Middle frontal gyrus (tissue), 1 donor: Measurements from ENCODE around the gene STAT3.

ENCODE experiments used
- DNase-seq: peaks from one replicate; pipeline ENCODE4 v3.0.0-alpha.2; 2015; ENCODE audit warnings: low spot score; ENCODE audit errors: extremely low spot score

STAT3 gene

GRCh38 chr17:42354956-42355843 lies 33.0 kb downstream of the STAT3 start:
- no peak for DNase-seq

GRCh38 chr17:42348104-42348503 lies 40.1 kb downstream of the STAT3 start:
- no peak for DNase-seq

DNA sequence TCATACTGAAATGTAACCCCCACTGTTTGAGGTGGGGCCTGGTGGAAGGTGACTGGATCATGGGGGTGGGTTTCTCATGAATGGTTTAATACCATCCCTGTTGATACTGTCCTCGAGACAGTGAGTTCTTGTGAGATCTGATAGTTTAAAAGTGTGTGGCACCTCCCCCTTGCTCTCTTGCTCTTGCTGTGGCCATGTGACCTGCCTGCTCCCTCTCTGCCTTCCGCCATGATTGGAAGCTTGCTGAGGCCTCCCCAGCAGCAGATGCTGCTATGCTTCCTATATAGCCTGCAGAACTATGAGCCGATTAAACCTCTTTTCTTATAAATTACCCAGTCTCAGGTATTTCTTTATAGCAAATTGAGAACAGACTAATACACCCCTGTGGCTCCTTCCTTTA lies 40.6 kb downstream of the STAT3 start:
- DNase-seq: no peak

- DNase-seq: no peak
These were observed 41.0 kb downstream of the STAT3 start for GRCh38 chr17:42347198-42347597.

- no peak for DNase-seq
These were observed 41.8 kb downstream of the STAT3 start for GRCh38 chr17:42346481-42346880.

- DNase-seq: no peak
These were observed 42.7 kb downstream of the STAT3 start for GRCh38 chr17:42345396-42346073.

DNA sequence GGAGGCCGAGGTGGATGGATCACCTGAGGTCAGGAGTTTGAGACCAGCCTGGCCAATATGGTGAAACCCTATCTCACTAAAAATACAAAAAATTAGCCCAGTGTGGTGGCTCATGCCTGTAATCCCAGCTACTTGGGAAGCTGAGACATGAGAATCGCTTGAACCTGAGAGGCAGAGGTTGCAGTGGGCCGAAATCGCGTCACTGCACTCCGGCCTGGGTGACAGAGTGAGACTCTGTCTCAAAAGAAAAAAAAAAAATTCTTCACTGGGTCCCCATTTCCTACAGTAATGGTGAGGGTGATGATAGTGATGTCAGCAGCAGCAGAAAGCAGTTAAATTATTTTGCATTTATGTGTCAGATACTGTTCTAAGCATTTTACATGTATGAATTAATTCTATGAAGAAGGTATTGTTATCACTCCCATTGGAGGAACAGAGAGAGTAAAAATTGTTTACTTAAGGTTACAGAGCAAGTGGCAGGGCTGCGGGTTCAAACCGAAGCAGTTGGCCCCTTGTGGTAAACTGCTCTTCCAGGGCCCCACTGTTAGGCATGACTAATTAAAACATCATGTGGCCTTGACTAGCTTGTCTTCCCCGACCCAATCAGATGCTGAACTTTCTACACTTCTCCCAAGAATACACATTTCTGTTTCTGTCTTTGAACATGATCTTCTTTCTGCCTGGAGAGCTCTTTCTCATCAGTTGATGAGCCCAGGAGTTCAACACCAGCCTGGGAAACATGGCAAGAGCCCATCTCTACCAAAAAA lies 45.8 kb downstream of the STAT3 start:
- DNase-seq: no peak

GRCh38 chr17:42341568-42341967 lies 46.7 kb downstream of the STAT3 start:
- no peak for DNase-seq

DNA sequence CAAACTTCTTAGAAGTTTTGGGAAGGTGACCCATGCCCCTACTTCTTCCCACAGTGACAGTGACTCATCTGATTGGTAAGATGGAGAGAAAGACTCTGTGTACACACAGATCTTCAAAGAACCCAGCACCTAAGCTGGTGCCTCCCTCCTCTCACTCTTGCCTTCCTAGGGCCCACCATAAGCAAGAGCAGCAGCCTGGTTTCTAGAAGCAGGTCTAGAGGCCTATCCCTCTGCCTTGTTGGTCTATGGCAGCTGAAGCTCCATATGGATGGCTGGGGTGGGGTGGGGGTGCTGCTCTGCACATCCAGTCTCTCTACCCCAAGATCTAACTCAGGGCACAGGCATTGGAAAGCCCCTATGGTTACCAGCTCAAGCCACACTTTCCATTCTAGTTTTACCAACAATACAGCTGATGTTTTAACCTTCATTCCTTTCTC lies 47.5 kb downstream of the STAT3 start:
- DNase-seq: no peak

DNA sequence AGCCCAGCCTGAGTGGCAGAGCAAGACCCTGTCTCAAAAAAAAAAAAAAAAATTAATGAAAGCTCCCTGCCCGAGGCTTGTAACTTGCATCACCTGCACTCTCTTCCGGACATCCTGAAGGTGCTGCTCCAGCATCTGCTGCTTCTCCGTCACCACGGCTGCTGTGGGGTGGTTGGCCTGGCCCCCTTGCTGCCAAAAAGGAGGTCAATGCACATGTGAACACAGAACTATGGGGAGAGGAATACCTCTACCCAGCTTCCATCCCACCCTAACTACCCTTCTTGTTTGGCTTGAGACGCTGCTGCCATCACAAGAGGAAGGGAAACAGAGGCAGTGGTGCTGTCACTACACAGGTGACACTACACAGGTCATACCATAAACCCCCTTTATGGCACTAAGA lies 49.0 kb downstream of the STAT3 start:
- no peak for DNase-seq

DNA sequence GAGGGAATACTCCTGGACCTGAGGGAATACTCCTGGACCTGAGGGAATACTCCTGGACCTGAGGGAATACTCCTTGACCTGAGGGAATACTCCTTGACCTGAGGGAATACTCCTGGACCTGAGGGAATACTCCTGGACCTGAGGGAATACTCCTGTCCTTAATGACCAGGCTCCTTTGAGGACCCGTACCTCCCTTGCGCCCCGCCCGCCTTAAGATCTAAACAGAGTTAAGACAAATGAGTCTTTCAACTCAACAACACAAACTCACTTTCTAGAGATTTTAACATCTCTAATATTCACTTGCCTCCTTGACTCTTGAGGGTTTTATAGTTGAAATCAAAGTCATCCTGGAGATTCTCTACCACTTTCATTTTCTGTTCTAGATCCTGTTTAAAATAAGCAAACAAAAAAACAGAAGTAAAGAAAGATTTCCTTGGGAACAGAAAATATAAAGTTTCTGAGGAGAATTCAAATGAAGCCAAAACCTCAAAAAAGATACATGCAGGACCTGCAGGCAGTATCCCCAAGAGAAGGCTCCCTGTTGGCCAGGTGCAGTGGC lies 49.7 kb downstream of the STAT3 start:
- no peak for DNase-seq

GRCh38 chr17:42337442-42337841 lies 50.8 kb downstream of the STAT3 start:
- DNase-seq: no peak

- no peak for DNase-seq
These were observed 53.6 kb downstream of the STAT3 start for GRCh38 chr17:42334677-42335076.

DNA sequence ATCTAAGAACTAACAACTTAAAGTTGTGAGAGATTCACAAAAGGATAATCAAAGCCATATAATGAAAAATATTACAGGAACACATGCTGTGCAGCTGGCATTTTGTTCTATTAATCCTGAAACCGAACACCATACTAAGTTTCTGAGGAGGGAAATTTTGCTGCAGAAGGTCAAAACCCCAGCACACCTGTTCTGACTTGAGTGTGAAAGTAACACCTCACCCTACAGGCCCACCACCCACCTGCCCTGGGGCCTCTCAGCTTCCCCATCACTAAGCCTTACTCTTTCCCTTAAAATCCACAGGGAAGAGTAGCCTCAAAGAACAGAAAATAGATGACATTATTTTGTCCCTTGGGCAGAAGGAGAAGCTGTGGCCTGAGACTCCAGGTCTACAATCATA lies 55.2 kb downstream of the STAT3 start:
- no peak for DNase-seq

DNA sequence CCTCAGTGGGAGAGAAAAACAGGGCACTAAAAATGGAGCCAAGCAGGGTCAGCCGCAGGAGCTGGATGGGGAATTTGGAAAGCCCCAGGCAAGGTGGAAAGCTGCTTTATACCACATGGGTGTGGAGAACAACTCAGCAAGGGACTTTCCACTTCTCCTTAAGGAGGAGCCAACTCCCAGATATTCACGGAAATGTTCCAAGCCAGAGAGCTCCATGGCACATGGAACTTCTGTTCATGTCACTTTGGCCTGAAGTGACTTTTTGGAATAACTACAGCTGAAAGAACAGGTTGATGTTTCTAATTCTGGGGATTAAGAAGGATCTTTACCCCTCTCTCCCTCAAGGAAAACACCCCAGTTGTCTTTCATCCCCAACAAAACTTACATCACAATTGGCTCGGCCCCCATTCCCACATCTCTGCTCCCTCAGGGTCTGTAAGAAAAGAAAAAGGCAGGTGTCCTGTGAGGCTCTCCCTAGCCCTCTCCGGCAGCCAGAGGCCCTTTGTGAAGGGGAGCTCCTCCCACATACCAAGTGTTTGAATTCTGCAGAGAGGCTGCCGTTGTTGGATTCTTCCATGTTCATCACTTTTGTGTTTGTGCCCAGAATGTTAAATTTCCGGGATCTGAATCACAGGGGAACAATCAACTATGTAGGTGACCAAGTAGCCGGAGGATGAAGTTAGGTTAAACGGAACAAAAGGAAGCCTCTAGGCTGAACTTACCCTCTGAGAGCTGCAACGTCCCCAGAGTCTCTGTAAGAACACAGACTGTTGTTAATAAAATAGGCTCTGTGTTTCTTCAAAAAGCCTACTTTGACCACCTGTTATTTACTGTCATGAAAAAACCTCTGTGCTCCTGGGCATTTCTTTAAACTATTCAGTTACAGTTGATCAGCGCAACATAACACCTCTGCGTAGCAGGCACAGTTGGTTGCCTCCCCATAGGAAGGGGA lies 58.9 kb downstream of the STAT3 start:
- DNase-seq: no peak

DNA sequence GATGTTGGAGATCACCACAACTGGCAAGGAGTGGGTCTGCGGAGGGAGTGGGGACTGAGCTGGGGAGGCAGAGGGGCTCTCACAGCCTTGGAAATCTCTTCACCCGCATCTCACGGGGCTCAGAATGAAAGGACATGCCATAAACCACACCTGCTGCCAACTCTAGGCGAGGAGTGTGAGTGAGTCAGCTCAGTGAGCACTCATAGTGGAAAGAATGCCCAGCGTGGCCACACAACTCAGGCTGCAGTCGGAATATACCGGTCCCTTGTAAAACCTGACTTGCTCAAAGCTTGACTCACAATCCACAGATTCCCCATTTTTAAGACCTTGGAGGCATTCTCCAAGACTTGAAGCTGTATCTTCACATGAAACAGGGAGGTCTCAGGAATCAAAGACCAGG lies 63.2 kb downstream of the STAT3 start:
- no peak for DNase-seq

DNA sequence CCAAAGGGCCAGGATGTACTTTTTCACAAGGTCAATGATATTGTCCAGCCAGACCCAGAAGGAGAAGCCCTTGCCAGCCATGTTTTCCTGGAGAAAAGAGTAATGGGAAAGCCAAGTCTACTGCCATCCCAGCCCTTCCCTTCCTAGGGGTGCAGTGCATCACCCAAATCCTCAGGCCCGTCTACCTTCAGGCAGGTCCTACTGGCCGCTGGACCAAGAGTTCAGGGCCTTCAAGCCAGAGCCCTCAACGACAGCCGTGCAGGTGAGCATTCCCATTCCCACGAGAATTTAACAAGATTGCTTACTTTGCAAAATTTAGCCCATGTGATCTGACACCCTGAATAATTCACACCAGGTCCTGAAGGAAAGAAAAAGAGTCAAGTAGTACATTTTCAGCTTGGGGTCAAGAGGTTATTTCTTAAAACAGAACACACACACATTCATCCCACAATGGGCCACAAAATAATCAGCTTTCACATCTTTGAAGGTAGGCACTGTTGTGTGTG lies 64.9 kb downstream of the STAT3 start:
- DNase-seq: no peak

- DNase-seq: peak; percentile 90
These were observed 65.6 kb downstream of the STAT3 start for GRCh38 chr17:42322382-42323267.

DNA sequence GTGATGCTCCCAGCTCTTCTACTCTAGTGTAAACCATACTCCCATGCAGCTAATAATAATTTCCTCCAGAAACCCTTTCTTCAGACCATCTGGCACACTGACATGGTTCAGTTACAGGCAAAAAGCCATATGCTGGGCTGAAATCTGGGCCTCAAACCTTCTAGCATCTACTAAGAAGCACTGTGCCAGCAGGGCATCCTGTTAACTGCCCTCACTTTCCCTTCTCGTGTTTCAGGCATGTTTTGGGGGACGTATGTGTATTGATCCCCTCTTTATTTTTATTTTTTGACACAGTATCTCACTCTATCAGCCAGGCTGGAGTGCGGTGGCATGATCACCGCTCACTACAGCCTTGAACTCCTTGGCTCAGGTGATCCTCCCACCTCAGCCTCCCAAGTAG lies 66.7 kb downstream of the STAT3 start:
- DNase-seq: no peak
